Skeletal muscle satellite cell (primary cell): ENCODE results near the gene MEAK7.

ENCODE experiments used
- H3K27me3 ChIP-seq: 2 replicates; pipeline ENCODE4 v1.7.0; 2013; ENCODE audit warnings: low read length; ENCODE audit not compliant: control insufficient read depth, insufficient read depth
- H3K36me3 ChIP-seq: 2 replicates; pipeline ENCODE4 v1.7.0; 2013; ENCODE audit warnings: mild to moderate bottlenecking, control low read depth, low read length; ENCODE audit not compliant: insufficient read depth
- H3K4me1 ChIP-seq: 2 replicates; pipeline ENCODE4 v1.7.0; 2013; ENCODE audit warnings: low read length; ENCODE audit not compliant: control insufficient read depth, insufficient read depth
- H3K4me2 ChIP-seq: 2 replicates; pipeline ENCODE4 v1.7.0; 2013; ENCODE audit warnings: mild to moderate bottlenecking, low read length
- H3K4me3 ChIP-seq: 2 replicates; pipeline ENCODE4 v1.7.0; 2013; ENCODE audit warnings: low read length
- H3K9ac ChIP-seq: 2 replicates; pipeline ENCODE4 v1.7.0; 2013; ENCODE audit warnings: mild to moderate bottlenecking, low read depth, low read length, moderate library complexity
- H3K9me3 ChIP-seq: replicated peaks from 2 replicates; pipeline ENCODE4 v1.7.0; 2013; ENCODE audit warnings: mild to moderate bottlenecking, control low read depth, low read length

Gene MEAK7

GRCh38 chr16:84459533-84459894 is 44.9 kb downstream of the MEAK7 start:
- H3K36me3 ChIP-seq = peaks cover 35% of the 10 kb centered on the region
- H3K4me2 ChIP-seq = no peak overlapping the region
- no peak overlapping the region for H3K4me3 ChIP-seq
- no peak overlapping the region for H3K9ac ChIP-seq
- no peaks in the 10 kb centered on the region for H3K4me1 ChIP-seq
- no peaks in the 10 kb centered on the region for H3K9me3 ChIP-seq
- no peaks in the 10 kb centered on the region for H3K27me3 ChIP-seq

GRCh38 chr16:84458606-84459532 is 45.6 kb downstream of the MEAK7 start:
- Histone ChIP-seq H3K9me3 (no peaks in the 10 kb centered on the region), H3K27me3 (no peaks in the 10 kb centered on the region), H3K4me2 (no peak overlapping the region), H3K9ac (no peak overlapping the region), H3K4me3 (no peak overlapping the region), H3K4me1 (no peaks in the 10 kb centered on the region), H3K36me3 (peaks cover 35% of the 10 kb centered on the region)

- Histone ChIP-seq H3K9ac (no peak overlapping the region), H3K4me3 (no peak overlapping the region), H3K4me2 (no peak overlapping the region), H3K36me3 (peaks cover 11% of the 10 kb centered on the region), H3K27me3 (no peaks in the 10 kb centered on the region), H3K9me3 (no peaks in the 10 kb centered on the region), H3K4me1 (no peaks in the 10 kb centered on the region)
Observed at GRCh38 chr16:84455031-84455430, 49.4 kb downstream of the MEAK7 start.
